Mucosa of gallbladder (tissue), 1 donor: ENCODE results near the gene SMIM12. TPM values are rescaled to one million over a fixed set of nuclear protein-coding genes. Genes with fewer than 3 reads are reported as not detected.
A peak's percentile ranks its signal among the peaks of the same experiment; 100 is the strongest.

Experiments used
- DNase-seq: peaks from one replicate; pipeline ENCODE4 v3.0.0-alpha.2; 2020; ENCODE audit warnings: low spot score
- total RNA-seq: library from RNA; stranded (reverse); gene quantifications from one replicate; pipeline ENCODE4 v1.2.1, GENCODE V29; 2021
- donor health status: DM: no; HTN: no; CAD: no.

The SMIM12 gene
- total RNA-seq, 1 donor from 2014 or later: 28.9 TPM

GRCh38 chr1:34874296-34874952 is 14.9 kb upstream of the SMIM12 start:
- DNase-seq: no peak

DNA sequence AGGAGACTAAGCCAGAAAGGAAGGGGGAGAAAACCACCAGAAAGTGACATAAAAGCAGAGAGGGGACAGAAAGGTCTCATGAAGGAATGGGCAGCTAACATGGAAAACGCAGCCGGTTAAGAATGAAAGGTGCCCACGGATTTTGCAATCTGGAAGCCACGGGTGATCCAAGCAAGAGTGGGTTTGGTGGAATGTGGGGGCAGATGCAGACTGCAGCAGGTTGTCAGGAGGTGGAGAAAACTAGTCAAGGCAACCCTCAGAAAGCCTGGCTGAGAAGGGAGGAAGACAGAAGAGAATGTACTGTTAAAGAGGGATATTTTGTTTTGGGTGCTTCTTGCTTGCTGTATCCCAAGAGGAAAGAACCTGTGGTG is 12.6 kb upstream of the SMIM12 start:
- no peak for DNase-seq

DNA sequence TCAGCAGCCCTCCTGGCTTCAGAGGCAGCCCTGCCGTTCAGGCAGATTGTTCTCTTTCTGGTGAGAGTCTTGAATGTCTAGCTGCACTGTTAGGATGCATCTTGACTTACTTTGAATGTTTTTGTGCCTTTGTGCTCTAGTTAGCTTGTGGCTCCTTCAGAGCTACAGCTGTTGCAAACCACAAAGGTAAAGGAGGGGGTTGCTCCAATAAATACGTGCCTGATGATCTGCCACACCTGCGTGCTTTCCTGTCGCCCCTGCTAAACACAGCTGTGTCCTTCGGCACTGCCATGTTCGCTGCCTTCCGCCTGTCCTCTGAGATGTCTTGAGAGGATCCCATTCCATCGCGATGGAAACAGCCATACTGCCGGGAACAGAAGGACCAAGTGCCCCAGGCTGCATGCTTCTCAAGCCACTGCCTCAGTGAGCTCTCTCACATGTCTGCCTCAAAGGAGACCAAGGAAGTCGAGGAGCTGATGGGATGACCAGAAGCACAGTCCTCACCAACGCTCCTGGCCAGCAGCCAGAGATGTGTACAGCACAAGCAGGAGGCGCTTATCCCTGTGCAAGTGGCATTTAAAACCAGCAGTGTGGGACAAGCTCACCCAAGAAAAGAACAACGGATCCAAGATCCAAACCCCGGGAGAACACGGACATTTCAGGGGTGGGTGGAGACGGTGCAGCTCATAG is 12.0 kb upstream of the SMIM12 start:
- no peak for DNase-seq

DNA sequence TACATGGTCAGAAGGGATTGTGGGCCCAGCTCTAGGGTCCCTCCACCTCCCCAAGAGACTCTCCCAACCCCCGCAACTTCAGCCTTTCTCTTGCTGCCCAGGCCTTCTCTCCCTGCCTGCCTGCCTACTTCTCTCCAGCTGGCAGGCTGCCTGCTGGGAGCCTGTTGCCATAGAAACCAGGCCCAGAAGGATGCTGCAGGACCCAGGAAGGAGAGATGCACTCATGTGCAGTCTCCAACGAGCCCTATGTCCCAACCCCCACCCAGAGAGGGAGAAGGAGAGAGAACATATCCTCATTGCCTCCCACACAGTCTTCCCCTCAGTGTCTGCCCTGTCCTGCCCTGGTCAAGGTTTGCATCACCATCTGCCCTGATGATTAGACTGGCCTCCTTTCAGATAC is 10.8 kb upstream of the SMIM12 start:
- DNase-seq: no peak

DNA sequence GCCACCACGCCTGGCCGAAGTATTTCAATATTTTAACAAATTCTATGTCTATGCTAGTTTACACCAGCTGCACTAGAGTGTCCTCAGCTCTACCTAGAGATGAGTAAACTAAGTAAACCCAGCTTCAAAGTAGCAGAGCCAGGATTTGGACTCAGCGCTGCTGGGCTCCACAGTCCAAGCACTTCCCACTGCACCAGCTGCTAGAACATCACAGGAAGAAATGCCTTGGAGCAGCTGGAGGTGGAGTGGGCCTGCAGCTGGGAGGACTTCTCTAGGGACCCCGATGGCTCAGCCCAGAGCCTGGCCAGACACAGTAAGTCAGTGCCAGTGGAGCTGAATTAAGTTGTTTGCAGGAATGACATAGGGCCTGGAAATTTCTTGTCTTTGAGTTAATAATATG is 10.2 kb upstream of the SMIM12 start:
- no peak for DNase-seq

- no peak for DNase-seq
Measured at GRCh38 chr1:34868230-34869049, 8.9 kb upstream of the SMIM12 start.

DNA sequence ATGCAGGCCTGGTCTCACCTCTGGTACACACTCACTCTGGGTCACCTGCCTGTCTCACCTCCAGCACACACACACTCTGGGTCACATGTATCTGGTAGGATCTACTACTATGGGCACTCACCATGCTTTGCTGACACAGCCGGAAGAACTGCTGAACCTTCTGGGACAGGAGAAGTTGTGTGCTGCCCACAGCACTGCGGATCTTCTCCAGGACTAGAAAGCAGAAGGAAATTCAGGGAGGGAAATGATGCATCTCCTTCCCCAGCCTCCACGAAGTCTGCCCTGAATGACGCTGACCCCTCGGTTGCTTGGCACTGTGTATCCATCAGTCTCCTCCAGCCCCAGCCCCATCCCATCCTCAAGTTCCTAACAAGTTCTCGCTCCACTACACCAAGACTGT is 7.9 kb upstream of the SMIM12 start:
- DNase-seq: no peak

GRCh38 chr1:34866762-34867109 is 7.2 kb upstream of the SMIM12 start:
- no peak for DNase-seq

DNA sequence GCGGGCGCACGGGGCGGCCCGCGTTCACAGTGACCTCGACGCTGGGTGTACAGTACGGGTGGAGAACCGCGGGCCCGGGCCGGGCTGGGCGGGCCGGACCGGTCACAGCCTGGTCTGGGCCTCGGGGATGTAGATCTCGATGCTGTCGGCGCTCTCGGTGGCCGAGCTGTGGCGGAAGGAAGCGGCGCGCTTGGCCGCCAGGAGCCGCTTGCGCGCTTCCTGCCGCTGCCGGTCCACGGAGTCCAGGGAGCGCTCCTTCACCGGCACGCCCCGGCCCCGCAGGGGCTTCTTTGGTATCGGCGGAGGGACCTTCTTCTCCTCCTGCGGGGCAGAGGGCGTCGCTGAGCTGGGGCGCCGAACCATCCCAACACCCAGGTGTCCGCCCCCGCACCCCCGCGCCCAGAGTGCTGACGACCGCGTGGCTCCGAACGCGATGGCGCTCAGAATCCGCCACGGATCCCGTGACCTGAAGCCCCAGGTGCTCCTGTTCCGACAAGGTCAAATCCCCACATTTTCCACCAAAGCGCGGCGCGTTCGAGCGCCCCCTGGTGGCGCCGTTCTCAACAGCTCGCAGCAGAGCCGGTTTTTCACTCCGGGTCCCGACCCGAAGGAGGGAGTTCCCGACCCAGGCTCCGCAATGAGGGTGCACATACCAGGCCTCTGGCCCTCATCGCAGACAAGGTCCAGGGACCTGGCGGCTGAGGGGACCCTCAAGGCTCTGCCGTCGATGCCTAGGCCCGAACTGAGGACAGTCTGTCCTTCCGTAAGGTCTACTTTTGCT is 6.6 kb upstream of the SMIM12 start:
- peak; percentile 86 for DNase-seq

GRCh38 chr1:34865573-34865972 is 6.0 kb upstream of the SMIM12 start:
- DNase-seq: no peak

DNA sequence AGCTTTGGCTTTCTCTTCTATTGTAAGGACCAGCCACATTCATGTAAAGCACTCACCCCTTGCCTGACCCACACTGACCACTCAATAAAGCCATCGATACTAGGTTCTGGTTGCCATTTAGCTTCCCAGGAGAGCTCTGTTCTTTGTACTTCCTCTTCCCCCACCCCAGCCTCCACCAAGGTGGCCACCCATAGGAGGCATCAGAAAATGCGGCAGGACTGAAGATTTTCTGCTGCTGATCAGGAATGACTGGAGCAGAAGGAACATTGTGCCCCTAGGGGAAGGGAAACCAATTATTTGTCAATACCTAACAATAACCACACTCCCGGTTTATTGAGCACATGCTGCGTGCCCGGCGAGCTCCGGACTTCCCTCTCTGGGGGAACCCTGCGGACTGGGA is 5.2 kb upstream of the SMIM12 start:
- no peak for DNase-seq

DNA sequence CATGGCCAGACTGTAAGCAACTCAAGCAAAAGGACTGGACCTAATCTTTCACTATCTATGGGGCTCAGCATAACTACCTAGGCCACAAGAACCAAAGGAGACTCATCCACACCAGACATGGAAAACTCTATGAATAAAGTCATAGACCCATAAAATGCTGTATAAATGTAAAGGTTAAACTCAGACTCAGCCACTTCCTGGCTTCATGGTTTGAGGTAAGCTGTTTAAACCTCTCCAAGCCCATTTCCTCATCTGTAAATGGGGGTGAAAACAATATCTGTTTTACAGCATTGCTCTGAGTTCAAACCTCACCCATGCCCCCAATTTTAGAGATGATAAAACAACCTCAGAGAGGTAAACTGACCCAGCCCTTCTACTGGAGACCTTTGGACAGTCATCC is 4.0 kb upstream of the SMIM12 start:
- DNase-seq: no peak

DNA sequence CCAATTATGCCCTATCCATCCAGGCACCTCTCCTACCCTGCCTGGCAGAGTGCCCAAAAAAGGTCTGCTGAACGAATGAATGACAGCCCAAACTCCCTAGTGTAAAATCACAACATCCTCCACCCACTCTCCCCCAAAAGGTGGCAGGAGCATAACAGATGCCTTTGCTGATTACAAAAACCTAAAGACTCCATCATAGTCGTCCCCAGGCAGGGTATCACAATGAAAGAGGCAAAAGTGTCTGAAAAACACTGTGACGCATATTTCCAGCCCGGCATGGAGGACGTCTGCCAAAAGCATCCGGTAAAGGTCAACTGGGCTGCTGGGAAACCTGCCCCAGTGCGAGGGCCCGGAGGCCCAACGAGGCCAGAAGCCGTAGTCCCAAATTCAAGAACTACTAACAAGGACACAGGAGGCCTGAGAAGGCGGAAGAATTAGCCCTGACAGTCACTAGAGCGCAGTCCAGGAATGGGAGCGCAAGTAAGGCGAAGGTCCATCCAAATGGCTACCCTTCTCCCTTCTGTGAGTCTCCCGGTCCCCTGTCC is 576 bp downstream of the SMIM12 start:
- DNase-seq: no peak

DNA sequence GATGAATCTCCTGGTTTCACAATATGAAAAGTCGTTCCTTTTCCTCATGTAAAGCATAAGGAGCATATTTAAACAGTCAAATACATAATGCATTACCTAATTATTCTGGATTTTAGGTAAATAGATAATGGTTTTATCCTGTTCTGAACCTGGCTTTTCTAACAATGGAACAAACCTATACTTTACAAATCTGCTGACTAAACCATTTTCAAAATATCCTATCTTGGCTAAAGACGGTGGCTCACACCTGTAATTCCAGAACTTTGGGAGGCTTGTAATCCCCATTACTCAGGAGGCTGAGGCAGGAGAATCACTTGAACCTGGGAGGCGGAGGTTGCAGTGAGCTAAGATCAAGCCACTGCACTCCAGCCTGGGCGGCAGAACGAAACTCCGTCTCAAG is 2.9 kb downstream of the SMIM12 start:
- no peak for DNase-seq

GRCh38 chr1:34852677-34853217 is 6.8 kb downstream of the SMIM12 start:
- DNase-seq: peak; percentile 93

GRCh38 chr1:34851431-34852105 is 8.0 kb downstream of the SMIM12 start:
- no peak for DNase-seq

DNA sequence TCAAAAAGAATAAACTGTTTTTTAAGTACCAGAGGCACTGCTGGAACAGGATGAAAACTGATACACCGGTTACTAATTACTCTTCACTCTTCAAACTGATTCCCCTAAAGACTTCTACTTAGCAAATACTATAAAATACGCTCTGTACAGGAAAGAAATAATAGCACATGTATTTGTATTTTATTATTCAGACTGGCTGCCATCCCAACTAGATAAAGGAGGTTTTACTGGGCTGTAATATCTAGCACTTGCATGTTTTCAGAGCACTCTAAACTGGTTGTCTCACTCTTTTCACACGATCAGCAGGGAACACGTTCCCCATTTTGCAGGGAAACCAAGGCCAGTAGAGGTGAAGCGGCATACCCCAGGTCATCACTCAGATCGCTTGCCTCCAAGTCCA is 9.2 kb downstream of the SMIM12 start:
- DNase-seq: no peak

DNA sequence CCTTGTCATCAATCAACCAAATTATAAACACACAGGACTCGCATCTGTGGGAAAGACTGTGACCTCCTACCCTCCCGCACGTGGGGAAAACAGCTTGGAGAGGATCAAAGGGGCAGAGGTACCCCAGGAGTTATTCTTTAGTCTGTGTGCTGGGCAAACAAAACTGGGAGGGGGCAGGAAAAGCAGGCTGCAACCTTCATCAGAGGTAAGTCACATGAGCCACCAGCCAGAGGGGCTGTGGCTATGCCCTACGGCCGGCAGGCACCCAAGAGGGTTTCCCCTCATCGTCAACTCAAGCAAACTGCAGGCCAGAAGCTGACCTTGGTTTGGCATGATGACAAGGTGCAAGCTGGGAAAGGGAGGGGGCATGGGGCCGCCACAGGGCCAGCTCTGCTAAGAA is 12.5 kb downstream of the SMIM12 start:
- DNase-seq: no peak

DNA sequence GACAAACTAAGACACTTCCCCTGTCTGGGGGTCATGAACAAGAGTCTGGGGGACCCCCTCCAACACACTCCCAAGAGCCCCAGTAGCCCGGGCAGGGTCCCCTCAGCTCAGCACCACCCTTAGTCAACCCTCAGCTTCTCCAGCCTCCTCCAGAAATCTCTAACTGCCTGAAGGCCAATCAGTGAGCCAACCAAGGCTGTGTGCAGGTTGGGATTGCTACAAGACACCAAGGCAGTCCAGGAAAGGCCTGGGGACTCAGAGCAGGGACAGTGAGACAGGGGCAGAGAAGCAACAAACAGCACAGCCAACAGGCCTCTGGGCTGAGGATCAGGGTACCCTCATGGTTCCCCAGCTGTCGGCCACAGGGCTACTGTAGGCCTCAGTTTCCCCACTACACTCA is 13.3 kb downstream of the SMIM12 start:
- DNase-seq: no peak

DNA sequence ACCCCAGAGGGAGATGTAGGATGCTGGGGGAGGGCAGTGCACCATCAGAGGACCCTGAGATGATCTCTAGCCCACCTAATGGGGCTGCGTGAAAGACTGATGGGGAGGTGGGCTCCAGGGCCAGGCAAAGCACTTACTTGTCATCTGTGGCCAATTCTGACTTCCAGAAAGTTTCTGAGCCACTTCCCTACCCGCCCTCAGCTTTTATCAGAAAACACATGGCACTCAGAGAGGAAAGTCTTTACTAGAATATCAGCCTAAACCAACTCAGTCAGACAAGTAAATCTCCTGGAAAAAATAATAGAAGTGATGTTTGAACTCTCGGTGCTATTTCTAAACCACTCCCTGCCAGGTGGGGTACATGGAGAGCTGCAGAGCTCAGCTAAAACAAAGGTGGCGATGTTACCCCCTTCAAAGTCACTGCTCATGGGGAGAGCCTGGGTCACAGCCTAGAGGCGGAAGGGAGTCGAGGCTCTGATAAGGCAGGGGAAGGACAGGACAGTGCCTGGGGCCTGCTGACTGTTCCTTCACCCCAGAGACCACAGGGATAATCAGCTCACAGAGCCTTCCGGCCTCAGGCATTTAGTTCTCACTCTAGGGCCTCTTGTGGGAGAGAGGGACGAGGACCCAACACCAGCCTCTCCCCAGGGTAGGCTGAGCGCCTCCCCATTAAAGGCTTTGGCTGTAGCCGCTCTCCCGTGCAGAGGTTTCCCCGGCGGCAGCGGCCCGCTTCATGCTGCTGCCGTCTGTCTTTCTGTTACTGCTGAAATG is 14.2 kb downstream of the SMIM12 start:
- no peak for DNase-seq
